Activated T-cell treated with anti-CD3 and anti-CD28 coated beads, Interleukin-2, amount 50 U/mL, for 24 hours (primary cell): Measurements from ENCODE around the gene SLC38A9.

Source experiments
- DNase-seq: peaks from one replicate; pipeline ENCODE4 v3.0.0-alpha.2; 2020
- H3K27ac Mint-ChIP-seq: 2 replicates; pipeline ENCODE4 v1.8.0; 2020; ENCODE audit warnings: mild to moderate bottlenecking, mixed read lengths
- H3K27me3 Mint-ChIP-seq: 2 replicates; pipeline ENCODE4 v1.8.0; 2020; ENCODE audit warnings: mixed read lengths
- H3K36me3 Mint-ChIP-seq: 2 replicates; pipeline ENCODE4 v1.8.0; 2020; ENCODE audit warnings: low read depth, mixed read lengths
- H3K4me1 Mint-ChIP-seq: 2 replicates; pipeline ENCODE4 v1.8.0; 2020; ENCODE audit warnings: low read depth, mixed read lengths
- H3K4me3 Mint-ChIP-seq: 2 replicates; pipeline ENCODE4 v1.8.0; 2020; ENCODE audit warnings: mild to moderate bottlenecking, moderate library complexity, mixed read lengths
- H3K9me3 Mint-ChIP-seq: 2 replicates; pipeline ENCODE4 v1.8.0; 2020; ENCODE audit warnings: mixed read lengths

SLC38A9 gene

GRCh38 chr5:55578771-55579170 lies 133.4 kb downstream of the SLC38A9 start:
- Mint-ChIP-seq H3K27ac (no peak overlapping the region), H3K4me1 (peaks cover 28% of the 10 kb centered on the region), H3K4me3 (no peak overlapping the region), H3K9me3 (no peaks in the 10 kb centered on the region), H3K27me3 (no peaks in the 10 kb centered on the region), H3K36me3 (no peaks in the 10 kb centered on the region)
- DNase-seq = no peak

GRCh38 chr5:55577353-55578060 lies 134.6 kb downstream of the SLC38A9 start:
- H3K36me3 Mint-ChIP-seq = no peaks in the 10 kb centered on the region
- peaks cover 24% of the 10 kb centered on the region for H3K4me1 Mint-ChIP-seq
- no peaks in the 10 kb centered on the region for H3K9me3 Mint-ChIP-seq
- DNase-seq = no peak
- H3K27ac Mint-ChIP-seq = no peak overlapping the region
- no peaks in the 10 kb centered on the region for H3K27me3 Mint-ChIP-seq
- H3K4me3 Mint-ChIP-seq = no peak overlapping the region

DNA sequence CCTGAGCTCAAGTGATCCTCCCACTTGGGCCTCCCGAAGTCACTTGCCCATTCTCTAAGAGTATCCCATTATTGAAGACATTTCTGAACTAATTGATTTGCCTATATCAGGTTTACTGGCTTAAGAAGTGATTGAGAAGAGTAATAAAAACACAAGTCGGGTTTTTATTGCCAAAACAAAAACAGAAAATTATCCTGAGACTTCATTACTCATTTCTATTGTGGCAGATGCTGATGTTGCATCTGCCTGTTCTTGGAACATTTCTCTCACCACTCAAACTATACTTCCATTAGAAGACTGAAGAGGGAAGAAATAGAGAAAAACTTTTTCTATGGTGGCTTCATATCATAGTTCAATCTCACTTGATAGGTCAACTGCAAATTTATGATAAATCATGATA lies 135.5 kb downstream of the SLC38A9 start:
- Mint-ChIP-seq H3K36me3 (no peaks in the 10 kb centered on the region), H3K27ac (no peak overlapping the region), H3K9me3 (no peaks in the 10 kb centered on the region), H3K4me3 (no peak overlapping the region), H3K4me1 (peaks cover 23% of the 10 kb centered on the region), H3K27me3 (no peaks in the 10 kb centered on the region)
- no peak for DNase-seq
